Measurements from ENCODE around the gene SIN3B.

The SIN3B gene

DNA sequence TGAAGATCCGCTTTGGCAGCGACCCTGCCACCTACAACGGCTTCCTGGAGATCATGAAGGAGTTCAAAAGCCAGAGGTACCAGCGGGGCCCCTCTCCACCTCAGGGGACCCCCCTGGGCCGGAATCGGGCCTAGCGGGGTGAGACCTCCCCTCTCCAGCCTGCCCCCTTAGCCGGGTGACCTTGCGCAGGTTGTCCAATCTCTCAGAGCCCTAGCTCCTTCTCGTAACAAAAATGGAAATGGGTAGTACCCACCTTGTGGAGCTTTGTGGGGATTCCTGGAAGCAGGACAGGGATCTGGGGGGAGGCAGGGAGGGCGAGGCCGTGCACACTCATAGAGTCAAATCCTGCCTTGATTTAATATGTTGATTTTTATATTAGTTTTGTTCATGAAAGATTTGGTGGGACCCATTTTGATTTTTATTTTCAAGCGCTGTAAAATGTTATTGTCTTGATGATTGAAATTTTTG lies 658 bp downstream of the SIN3B start:
- no peak for DNase-seq

DNA sequence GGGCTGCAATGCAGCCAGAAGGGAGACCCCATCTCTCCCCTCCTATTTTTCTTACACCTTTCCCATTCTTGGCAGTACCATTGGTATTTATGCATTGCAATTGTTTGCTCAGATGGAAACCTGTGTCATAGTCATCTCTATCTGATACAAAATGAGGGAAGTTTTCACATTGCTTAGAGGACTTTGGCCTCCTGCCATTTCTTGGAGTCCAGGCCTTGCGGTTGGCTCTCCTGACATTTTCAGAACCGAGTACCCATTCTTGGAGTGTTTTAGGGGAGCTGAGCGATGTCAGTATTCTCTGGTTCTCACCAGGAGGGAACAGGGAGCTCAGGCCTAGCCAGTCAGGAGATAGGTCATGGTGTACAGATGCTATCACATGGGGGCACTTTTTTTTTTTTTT lies 1.5 kb downstream of the SIN3B start:
- DNase-seq, result no peak

DNA sequence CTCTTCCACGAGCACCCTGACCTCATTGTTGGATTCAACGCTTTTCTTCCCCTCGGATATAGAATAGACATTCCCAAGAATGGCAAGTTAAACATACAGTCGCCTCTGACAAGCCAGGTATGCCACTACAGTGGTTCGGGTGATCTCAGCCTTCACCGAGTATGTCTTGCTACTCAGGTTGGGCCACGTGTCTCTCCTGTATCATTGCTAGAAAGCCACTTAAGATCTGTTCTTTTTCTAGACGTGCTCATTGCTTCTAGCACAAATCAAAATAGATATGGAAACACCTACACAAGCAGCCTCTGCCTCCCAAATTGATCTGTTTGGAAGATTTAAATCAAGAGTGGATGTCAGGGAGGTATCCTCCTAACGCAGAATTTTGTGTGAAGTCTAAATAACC lies 2.3 kb downstream of the SIN3B start:
- DNase-seq, result no peak

DNA sequence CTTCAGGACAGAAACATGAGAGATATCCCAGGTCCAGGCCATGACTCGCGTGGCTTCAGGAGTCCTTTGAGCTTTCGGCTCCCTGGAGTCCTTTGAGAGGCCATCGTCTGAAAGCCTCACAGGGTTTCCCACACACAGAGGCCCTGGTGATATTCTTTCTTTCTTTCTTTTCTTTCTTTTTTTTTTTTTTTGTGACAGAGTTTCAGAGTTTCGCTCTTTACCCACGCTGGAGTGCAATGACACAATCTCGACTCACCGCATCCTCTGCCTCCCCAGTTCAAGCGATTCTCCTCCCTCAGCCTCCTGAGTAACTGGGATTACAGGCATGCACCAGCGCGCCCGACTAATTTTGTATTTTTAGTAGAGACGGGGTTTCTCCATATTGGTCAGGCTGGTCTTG lies 5.5 kb downstream of the SIN3B start:
- DNase-seq, result no peak

DNA sequence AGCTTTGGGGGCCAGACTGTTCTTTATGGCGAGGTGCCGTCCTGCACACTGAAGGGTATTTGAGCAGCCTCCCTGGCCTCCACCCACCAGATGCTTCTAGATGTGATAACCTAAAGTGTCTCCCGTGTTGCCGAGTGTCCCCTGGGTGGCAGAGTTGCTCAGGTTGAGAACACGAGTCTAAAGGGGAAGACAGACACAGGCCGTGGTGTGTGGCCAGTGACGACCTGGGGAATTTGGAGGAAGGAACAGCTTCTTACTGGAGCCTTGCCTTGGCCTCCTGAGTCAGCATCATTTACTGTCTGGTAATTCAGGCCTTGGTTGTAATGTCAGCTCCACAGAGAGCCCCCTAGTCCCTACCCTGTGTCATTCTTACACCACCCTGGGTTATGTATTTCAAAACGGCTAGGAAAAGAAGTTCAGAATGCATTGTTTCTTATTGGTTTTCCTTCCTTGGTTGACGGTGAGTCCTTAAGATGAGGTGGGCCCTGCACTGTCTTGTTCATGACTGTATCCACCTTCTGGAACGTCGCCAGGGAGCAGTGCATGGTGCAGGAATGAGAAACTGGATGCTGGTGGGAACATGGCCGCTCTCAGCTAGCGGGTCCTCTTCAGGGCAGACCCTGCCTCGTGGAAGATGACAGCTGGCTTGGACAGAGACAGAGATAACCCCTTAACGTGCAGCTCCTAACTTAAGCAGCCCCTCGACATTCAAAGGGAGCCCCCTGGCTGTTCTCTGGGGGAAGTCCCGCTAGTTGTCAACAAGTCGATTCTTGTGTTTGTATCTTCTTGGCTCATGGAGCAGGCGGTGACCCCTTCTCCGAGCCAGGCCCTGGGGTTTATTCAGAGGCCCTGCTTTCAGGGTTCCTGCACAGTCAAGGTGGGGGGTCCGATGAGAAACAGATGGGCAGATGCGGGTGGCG lies 7.2 kb downstream of the SIN3B start:
- DNase-seq, result no peak

DNA sequence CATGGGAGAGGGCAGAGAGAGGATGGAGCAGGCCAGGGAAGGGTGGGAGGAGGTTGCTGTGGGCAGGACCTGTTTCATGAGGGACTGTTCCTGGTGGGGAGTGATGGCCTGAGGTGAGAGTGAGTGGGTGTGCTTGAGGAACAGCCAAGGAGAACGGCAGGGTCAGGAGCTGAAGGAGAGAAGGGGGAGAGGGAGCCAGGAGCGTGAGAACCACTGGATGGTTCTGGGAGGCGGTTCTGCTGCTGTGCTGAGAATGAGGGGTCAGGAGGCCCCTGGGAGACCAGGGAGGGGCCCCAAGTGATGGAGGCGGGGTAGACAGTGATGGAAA lies 7.8 kb downstream of the SIN3B start:
- no peak for DNase-seq

DNA sequence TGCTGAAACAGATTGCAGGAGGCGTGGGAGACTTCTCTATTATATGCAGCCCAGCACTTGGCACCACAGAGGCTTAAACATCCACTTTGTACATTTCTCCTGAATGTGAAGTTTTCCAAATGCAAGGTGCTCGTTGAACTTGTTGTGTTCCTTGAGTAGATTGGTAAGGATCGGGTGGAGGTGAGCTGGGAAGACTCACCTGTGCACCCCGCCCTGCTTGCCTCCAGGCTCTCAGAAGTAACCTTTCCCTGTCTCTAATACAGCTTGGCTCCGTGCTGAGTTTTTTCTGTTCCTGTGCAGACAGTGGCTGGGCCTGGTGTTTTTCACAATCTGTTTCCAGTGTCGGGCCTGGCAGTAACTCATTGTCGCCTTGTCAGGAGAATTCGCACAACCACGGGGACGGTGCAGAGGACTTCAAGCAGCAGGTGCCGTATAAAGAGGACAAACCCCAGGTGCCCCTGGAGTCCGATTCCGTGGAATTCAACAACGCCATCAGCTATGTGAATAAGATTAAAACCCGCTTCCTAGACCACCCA lies 12.3 kb downstream of the SIN3B start:
- DNase-seq, result no peak

DNA sequence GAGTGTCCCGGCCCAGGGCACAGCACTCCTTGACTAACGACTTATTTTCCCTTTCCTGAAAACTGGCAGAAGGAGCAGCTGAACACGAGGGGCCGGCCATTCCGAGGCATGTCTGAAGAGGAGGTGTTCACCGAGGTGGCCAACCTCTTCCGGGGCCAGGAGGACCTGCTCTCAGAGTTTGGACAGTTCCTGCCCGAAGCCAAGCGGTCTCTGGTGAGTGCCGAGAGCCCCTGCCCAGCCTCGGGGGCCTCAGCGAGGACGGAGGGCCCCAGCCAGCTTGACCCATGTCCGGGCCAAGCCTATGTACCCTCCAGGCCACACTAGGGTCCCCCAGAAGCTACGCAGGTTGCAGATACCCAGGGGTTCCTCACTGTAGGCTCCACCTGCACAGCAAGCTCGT lies 17.7 kb downstream of the SIN3B start:
- no peak for DNase-seq

DNA sequence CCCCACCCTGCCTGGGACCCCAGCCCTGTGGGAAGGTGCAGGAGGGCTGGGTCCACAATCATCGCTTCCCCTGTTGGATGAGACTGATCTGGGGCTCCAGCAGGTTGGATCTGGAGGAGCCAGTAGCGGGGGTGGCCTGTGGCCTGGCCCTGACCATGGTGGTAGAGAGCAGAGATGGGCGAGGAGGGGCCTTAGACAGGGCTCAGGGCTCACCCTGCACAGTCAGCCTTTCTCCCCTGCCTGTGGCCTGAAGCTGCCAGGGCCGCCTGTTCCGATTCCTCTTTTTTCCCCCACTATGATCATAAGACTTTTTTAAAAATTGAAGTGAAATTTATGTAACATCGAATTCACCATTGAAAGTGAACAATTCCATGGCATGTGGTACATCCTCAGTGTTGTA lies 18.2 kb downstream of the SIN3B start:
- DNase-seq, result no peak

DNA sequence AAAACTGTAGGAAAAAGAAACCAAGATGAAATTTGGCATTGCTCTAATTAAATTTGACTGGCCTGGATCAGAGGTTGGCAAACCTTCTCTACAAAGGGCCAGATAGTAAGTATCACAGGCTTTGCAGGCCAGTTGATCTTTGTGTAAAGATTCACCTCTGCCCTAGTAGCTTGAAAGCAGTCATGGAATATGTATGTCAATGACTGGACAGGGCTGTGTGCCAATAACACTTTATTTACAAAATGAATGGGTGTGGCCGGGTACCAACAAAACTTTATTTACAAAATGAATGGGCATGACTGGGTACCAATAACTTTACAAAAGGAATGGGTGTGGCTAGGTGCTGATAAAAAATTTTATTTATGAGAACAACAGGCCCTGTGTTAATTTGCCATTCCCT lies 20.0 kb downstream of the SIN3B start:
- no peak for DNase-seq

DNA sequence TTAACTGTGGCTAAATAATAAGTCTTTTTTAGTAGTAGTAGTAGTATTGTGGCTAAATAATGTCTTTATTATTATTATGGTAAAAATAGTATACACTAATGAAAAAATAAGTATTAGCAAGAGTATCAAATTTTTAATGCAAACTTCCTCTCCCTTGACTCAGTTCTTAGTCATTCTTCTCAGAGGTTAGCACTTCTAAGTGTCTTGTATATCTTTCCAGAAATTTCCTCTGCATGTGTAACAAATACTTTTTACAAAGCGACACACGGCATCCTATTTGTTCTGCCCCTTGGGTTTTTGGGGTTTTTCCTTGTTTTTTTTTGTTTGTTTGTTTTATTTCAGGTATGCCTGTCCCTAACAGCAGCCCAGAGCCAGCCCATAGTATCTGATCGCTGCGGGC lies 20.9 kb downstream of the SIN3B start:
- no peak for DNase-seq

DNA sequence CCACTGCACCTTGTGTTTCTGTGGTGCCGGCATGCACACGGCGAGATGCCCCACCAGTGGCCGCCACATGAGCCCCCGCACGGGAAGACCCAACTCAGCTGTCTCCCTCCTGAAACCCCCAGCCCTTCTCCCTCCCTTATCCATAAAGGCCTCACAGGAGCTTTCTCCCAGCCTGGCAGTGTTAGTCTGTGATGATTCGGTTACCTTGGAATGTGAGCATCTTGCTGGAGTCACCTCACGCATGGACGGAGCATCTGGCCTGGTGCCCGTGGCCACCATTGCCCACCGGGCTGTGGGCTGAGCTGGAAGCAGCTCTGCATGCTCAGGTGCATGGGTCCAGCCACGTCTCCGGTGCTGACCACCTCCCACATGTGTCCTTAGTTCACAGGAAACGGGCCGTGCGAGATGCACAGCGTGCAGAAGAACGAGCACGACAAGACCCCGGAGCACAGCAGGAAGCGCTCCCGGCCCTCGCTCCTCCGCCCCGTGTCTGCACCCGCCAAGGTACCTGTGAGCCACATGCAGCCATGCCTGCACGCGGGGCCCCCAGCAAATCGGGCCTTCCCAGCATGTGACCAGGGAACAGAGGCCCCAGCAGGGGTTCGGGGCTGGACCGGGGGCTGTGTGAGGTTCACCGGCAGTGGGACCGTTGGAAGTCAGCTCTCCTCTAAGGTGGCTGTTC lies 22.0 kb downstream of the SIN3B start:
- no peak for DNase-seq

DNA sequence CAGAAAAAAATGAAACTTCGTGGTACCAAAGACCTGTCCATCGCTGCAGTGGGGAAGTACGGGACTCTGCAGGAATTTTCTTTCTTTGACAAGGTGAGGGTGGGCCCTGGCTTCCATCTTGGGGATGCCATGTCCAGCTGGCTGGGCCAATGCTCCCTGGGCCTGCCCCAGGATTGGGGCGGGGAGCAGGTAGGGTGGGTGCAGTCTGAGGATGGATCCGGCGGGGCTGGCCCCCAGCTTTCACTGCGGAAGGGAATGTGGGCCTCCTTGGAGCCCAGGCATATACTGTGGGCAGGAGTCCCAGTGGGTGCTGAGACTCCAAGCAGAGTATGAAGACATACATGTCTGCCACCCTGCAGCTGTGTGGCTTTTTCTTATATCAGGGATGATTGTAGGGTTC lies 23.9 kb downstream of the SIN3B start:
- DNase-seq, result no peak

DNA sequence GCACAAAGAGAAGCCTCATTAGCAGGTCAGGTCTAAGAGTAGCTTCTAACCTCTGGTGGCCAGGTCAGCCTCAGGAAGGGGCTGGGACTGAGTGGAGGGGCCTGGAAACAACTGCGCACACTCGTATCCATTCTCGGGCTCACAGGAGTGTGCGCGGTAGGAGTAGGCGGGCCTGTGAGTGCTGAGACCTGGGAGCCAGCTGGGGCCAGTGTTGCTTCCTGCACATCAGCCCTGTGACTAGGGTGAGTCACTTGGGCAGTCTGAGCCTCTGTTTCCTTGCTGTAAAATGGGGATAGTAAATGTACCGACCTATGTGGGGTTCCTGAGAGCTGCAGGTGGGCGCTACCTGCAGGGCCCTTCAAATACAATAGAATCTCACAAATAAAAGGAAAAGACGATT lies 26.9 kb downstream of the SIN3B start:
- DNase-seq, result no peak

DNA sequence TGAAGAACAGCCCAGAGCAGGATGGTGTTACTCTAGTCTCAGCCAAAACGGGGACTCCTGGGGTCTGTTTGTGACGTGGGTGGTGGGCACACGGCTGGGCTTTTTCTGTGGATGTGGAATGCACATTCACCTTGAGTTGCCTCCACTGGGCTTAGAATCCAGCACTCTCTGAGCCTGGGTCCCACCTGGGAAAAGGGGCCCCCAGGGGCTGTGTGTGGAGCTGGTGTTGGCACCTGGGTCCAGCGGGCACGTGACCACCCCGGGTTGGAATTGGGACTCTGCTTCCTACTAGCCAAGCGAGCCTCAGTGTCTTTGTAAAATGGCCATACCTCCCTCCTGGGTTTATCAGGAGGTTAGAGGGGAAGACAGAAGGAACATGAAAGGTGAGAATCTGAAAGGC lies 30.4 kb downstream of the SIN3B start:
- no peak for DNase-seq

DNA sequence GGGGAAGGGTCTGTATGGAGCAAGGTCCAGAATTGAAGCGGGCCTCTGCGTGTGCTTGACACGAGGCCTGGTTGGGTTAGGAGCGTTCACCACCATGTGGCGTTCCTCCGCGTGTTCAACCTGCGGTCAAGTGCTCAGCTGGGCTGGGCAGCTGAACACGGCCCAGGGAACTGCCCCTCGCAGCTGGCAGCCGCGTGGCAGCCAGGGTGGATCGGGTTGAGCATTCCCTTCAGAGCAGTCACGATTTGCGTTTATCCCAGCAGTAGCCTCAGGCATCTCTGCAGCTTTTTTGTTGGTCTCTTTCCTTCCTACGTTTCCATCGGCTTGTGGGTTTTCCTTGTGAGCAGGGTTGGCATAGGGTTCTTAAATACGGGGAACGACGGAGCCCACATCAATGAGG lies 30.9 kb downstream of the SIN3B start:
- DNase-seq, result no peak

DNA sequence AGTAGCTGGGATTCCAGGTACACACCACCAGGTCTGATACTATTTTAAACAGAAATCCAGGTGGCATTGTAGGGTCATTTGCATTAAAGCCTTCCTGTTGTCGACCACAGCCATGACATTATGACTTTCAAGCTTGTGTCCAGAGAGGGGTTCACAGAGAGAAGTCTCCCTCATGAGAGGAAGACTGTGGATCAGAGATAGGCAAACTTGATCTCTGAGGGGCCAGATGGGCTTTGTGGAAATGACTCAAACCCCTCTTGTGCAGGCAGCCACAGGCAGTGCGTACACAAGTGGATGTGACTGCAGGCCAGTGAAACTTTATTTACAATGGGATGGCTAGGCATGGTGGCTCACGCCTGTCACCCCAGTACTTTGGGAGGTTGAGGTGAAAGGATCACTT lies 31.8 kb downstream of the SIN3B start:
- no peak for DNase-seq

DNA sequence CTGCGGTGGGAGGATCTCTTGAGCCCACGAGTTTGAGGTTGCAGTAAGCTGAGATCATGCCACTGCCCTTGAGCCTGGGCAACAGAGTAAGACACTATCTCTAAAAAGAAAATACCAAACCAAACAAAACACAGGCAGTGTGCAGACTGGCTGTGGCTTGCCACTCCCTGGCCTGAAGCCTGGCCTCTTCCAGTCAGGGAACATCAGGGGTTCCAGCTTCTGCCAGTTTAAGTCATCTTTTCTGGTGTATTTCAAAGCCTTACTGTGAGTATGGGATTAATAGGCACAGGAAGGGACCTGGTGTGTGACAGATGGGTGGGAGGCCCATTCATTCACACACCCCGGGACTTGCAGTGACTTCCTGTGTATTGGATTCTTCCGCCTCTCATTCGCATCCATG lies 32.6 kb downstream of the SIN3B start:
- DNase-seq, result no peak

DNA sequence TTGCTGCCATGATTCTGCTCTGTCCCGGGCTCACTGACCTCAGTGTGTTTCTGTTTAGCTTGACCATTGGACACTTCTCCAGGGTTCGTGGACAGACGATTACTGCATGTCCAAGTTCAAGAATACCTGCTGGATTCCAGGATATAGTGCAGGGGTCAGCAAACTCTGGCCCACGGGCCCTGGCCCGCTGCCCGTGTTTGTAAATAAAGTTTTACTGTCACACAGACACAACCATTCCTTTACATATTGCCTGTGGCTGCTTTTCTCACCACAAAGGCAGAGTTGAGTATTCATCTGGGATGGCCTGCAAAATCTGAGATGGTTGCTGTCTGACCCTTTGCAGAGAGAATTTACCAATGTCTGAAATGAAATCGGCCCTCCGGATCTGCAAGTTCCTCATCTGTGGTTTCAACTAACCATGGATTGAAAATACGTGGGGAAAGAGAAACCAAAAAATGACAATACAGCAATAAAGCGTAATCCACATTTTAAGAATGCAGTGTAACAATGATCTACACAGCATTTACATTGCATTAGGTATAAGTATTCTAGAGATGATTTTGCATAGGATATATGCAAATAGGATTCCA lies 33.7 kb downstream of the SIN3B start:
- no peak for DNase-seq

DNA sequence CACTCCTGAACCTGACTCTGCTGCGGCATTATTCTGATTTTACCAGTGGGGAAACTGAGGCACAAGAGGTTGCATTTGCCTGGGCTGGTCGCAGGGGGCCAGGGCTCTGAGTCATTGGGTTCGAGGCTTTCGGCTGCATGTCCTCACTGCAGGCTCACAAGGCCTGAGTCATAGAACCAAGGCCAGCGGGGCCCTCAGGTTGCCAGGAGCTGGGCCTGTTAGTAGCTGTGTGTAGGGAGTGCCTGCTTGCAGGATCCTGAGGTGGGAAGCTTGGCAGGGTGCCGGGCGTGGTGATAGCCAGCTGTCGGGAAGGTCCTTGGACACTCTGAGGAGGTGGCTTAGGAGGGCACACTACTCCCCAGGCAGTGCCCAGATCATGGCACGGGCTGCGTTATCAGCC lies 38.0 kb downstream of the SIN3B start:
- DNase-seq, result no peak

DNA sequence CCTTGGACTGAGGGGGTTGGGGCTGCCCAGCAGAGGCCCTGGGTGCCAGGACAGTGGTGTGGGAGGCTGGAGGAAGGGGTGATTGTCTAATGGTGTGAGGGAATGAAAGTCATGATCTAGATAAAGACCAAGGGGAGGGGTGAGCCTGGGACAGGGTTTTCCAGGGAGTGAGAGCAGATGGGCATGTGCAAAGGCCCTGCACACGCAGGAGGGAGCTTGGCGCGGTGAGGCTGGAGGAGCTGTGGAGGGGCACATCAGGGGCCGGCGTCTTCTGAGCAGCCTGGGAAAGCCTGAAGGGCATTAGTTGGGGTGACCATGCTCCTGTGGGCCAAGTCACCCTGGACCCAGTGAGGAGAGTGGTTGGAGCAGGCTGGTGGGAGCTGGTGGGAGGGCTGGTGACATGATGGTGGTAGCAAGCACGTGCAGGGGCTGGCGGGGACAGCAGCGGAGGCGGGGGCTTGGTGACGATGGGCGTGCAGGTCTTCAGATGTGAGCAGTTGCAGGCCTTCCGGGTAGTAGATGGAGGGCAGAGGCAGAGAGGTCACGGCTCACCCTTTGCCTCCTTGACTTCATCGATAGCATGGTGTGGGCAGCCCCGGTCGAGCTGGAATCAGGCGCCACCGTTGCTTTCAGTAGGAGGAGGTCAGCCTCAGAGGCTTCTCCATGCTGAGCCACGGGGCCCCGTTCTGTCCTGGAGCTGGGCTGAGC lies 39.4 kb downstream of the SIN3B start:
- no peak for DNase-seq

DNA sequence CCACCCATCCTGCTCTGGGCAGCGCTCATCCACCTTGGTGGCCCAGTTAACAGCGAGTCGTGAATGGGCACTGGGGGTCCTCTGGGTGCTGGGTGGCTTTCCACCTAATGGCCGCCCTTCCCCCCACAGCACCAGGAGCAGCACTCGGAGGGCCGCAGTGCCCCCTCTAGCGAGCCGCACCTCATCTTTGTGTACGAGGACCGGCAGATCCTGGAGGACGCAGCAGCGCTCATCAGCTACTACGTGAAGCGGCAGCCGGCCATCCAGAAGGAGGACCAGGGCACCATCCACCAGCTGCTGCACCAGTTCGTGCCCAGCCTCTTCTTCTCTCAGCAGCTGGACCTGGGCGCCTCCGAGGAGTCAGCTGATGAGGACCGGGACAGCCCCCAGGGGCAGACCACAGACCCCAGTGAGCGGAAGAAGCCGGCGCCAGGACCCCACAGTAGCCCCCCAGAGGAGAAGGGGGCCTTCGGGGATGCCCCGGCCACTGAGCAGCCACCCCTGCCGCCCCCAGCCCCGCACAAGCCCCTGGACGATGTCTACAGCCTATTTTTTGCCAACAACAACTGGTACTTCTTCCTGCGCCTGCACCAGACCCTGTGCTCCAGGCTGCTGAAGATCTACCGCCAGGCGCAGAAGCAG lies 40.3 kb downstream of the SIN3B start:
- no peak for DNase-seq

DNA sequence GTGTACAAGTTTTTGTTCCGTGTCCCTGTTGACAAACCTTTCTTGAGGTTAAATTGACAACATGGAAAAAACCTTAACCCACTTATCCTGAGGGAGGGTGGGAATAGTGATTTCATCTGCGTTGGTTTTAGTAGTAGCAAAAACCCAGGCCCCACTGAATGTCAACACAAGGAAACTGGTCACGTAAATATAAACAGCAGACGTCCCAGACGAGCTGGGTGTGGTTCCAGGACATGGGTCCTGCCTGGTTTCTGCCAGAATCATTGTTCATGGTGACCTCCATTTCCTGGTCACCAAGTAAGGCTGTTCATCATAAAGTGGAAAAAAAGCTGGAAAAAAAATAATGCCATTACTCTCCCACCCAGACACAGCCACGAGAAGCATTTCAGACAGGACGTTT lies 42.7 kb downstream of the SIN3B start:
- no peak for DNase-seq
